Measurements from ENCODE around the gene RNASE1.

Gene RNASE1

GRCh38 chr14:20797164-20797563, 5.5 kb downstream of the RNASE1 start:
- Mint-ChIP-seq H3K9me3 (no peaks in the 10 kb centered on the region), H3K27ac (no peak overlapping the region), H3K36me3 (ENCODE audit: low read depth) (no peaks in the 10 kb centered on the region), H3K4me3 (no peak overlapping the region), H3K27me3 (no peaks in the 10 kb centered on the region), H3K4me1 (ENCODE audit: low read depth) (peaks cover 5% of the 10 kb centered on the region)
- DNase-seq = no peak

- H3K27ac Mint-ChIP-seq = no peak overlapping the region
- H3K9me3 Mint-ChIP-seq = no peaks in the 10 kb centered on the region
- H3K36me3 Mint-ChIP-seq (ENCODE audit: low read depth) = no peaks in the 10 kb centered on the region
- H3K27me3 Mint-ChIP-seq = no peaks in the 10 kb centered on the region
- H3K4me1 Mint-ChIP-seq (ENCODE audit: low read depth) = peaks cover 5% of the 10 kb centered on the region
- H3K4me3 Mint-ChIP-seq = no peak overlapping the region
- DNase-seq = no peak
Observed at GRCh38 chr14:20794644-20795369, 7.8 kb downstream of the RNASE1 start.

- Mint-ChIP-seq H3K4me1 (ENCODE audit: low read depth) (no peaks in the 10 kb centered on the region), H3K9me3 (no peaks in the 10 kb centered on the region), H3K4me3 (no peak overlapping the region), H3K27me3 (no peaks in the 10 kb centered on the region), H3K36me3 (ENCODE audit: low read depth) (no peaks in the 10 kb centered on the region), H3K27ac (no peak overlapping the region)
- DNase-seq = no peak
Observed at GRCh38 chr14:20792556-20792955, 10.1 kb downstream of the RNASE1 start.

GRCh38 chr14:20791597-20791996, 11.0 kb downstream of the RNASE1 start:
- Mint-ChIP-seq H3K9me3 (no peaks in the 10 kb centered on the region), H3K36me3 (ENCODE audit: low read depth) (no peaks in the 10 kb centered on the region), H3K4me1 (ENCODE audit: low read depth) (no peaks in the 10 kb centered on the region), H3K27ac (no peak overlapping the region), H3K4me3 (no peak overlapping the region), H3K27me3 (no peaks in the 10 kb centered on the region)
- no peak for DNase-seq

DNA sequence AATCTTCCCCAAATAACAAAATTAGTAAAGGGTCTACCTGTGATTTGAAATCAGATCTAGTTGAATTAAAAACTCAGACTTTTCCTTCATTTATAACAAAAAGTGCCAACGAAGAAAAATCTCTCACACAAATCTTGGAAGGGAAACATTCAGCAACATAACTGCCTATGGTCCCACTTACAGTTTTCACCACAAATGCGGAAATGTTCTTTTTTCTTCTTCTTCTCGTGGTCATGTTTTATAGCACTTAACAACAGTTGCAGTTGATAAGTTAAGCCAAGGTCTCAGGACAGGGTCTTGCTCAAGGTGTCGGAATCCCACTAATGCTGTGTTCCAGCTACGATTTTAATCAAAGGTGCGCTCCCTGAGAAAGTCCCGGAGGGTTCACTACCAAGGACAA, 11.5 kb downstream of the RNASE1 start:
- Mint-ChIP-seq H3K4me1 (ENCODE audit: low read depth) (no peaks in the 10 kb centered on the region), H3K4me3 (no peak overlapping the region), H3K27ac (no peak overlapping the region), H3K36me3 (ENCODE audit: low read depth) (no peaks in the 10 kb centered on the region), H3K27me3 (no peaks in the 10 kb centered on the region), H3K9me3 (no peaks in the 10 kb centered on the region)
- no peak for DNase-seq

GRCh38 chr14:20790464-20791116, 12.1 kb downstream of the RNASE1 start:
- H3K27ac Mint-ChIP-seq = no peak overlapping the region

GRCh38 chr14:20789230-20789813, 13.3 kb downstream of the RNASE1 start:
- no peak for DNase-seq
- H3K27ac Mint-ChIP-seq = no peak overlapping the region
- no peaks in the 10 kb centered on the region for H3K9me3 Mint-ChIP-seq
- no peak overlapping the region for H3K4me3 Mint-ChIP-seq
- H3K27me3 Mint-ChIP-seq = no peaks in the 10 kb centered on the region
- no peaks in the 10 kb centered on the region for H3K4me1 Mint-ChIP-seq (ENCODE audit: low read depth)
- H3K36me3 Mint-ChIP-seq (ENCODE audit: low read depth) = no peaks in the 10 kb centered on the region

More at GRCh38 chr14:20790464-20791116, 12.1 kb downstream of the RNASE1 start:
- H3K4me1 Mint-ChIP-seq (ENCODE audit: low read depth) = no peaks in the 10 kb centered on the region
- no peaks in the 10 kb centered on the region for H3K27me3 Mint-ChIP-seq
- no peaks in the 10 kb centered on the region for H3K36me3 Mint-ChIP-seq (ENCODE audit: low read depth)
- DNase-seq = no peak
- H3K9me3 Mint-ChIP-seq = no peaks in the 10 kb centered on the region
- H3K4me3 Mint-ChIP-seq = no peak overlapping the region

- Mint-ChIP-seq H3K27ac (no peak overlapping the region), H3K4me3 (no peak overlapping the region), H3K4me1 (ENCODE audit: low read depth) (peaks cover 7% of the 10 kb centered on the region), H3K27me3 (no peaks in the 10 kb centered on the region), H3K9me3 (no peaks in the 10 kb centered on the region), H3K36me3 (ENCODE audit: low read depth) (no peaks in the 10 kb centered on the region)
- no peak for DNase-seq
Observed at GRCh38 chr14:20787025-20787424, 15.6 kb downstream of the RNASE1 start.

GRCh38 chr14:20782280-20782890, 20.3 kb downstream of the RNASE1 start:
- Mint-ChIP-seq H3K27ac (peak overlapping the region; percentile 88), H3K4me1 (ENCODE audit: low read depth) (peaks cover 21% of the 10 kb centered on the region), H3K27me3 (no peaks in the 10 kb centered on the region), H3K36me3 (ENCODE audit: low read depth) (no peaks in the 10 kb centered on the region), H3K9me3 (no peaks in the 10 kb centered on the region), H3K4me3 (peak overlapping the region; percentile 59)
- DNase-seq = no peak

GRCh38 chr14:20781803-20782202, 20.8 kb downstream of the RNASE1 start:
- no peaks in the 10 kb centered on the region for H3K36me3 Mint-ChIP-seq (ENCODE audit: low read depth)
- peaks cover 21% of the 10 kb centered on the region for H3K4me1 Mint-ChIP-seq (ENCODE audit: low read depth)
- peak overlapping the region; percentile 88 for H3K27ac Mint-ChIP-seq
- no peaks in the 10 kb centered on the region for H3K27me3 Mint-ChIP-seq
- no peaks in the 10 kb centered on the region for H3K9me3 Mint-ChIP-seq
- H3K4me3 Mint-ChIP-seq = peak overlapping the region; percentile 59
- DNase-seq = peak; percentile 35

DNA sequence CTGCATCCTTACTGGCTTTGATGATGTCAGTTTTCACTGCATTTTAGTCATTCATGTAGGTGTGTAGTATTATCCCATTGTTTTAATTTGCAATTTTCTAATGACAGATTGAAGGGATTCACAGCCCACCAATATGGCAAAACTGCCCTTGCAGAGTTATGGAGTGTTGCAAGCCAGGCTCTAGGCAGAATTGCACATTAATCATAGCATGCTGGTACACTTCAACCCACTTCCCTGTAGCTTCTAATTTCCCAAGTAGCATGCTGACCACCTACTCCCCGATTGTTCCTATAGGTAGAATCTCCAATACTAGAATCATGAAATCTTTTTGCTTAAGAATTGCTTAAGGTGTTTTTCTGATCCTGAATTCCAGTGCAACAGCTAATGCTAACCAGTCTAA, 26.7 kb downstream of the RNASE1 start:
- Mint-ChIP-seq H3K27me3 (no peaks in the 10 kb centered on the region), H3K4me1 (ENCODE audit: low read depth) (peaks cover 3% of the 10 kb centered on the region), H3K4me3 (no peak overlapping the region), H3K9me3 (no peaks in the 10 kb centered on the region), H3K36me3 (ENCODE audit: low read depth) (no peaks in the 10 kb centered on the region), H3K27ac (no peak overlapping the region)
- DNase-seq = no peak

- H3K9me3 Mint-ChIP-seq = no peaks in the 10 kb centered on the region
- no peak overlapping the region for H3K4me3 Mint-ChIP-seq
- no peak overlapping the region for H3K27ac Mint-ChIP-seq
Observed at GRCh38 chr14:20775043-20775442, 27.6 kb downstream of the RNASE1 start.

GRCh38 chr14:20774258-20774824, 28.3 kb downstream of the RNASE1 start:
- no peaks in the 10 kb centered on the region for H3K27me3 Mint-ChIP-seq
- H3K36me3 Mint-ChIP-seq (ENCODE audit: low read depth) = no peaks in the 10 kb centered on the region
- no peaks in the 10 kb centered on the region for H3K4me1 Mint-ChIP-seq (ENCODE audit: low read depth)
- no peak overlapping the region for H3K4me3 Mint-ChIP-seq
- no peaks in the 10 kb centered on the region for H3K9me3 Mint-ChIP-seq
- DNase-seq = no peak
- no peak overlapping the region for H3K27ac Mint-ChIP-seq

More at GRCh38 chr14:20775043-20775442, 27.6 kb downstream of the RNASE1 start:
- Mint-ChIP-seq H3K27me3 (no peaks in the 10 kb centered on the region), H3K36me3 (ENCODE audit: low read depth) (no peaks in the 10 kb centered on the region), H3K4me1 (ENCODE audit: low read depth) (no peaks in the 10 kb centered on the region)
- no peak for DNase-seq

DNA sequence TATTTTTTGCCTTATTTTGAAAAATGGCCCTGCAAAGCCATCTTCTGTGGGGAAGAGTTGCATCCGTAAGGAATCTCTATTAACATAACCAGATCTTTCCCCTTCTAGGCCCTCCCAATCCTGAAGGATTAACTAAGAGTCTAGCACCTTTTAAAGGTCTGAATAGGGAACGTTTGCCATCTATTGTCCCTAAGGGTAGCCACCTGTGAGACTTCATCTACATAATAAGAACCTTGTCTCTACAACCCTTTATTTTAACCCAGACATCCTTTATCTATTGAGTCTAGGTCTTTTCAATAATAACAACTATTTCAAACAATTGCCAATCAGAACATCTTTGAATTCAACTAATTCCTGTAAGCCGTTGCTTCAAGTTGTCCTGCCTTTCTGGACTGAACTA, 30.0 kb downstream of the RNASE1 start:
- no peak overlapping the region for H3K4me3 Mint-ChIP-seq
- H3K27me3 Mint-ChIP-seq = no peaks in the 10 kb centered on the region
- no peak for DNase-seq
- no peaks in the 10 kb centered on the region for H3K4me1 Mint-ChIP-seq (ENCODE audit: low read depth)
- no peaks in the 10 kb centered on the region for H3K9me3 Mint-ChIP-seq
- H3K36me3 Mint-ChIP-seq (ENCODE audit: low read depth) = no peaks in the 10 kb centered on the region
- H3K27ac Mint-ChIP-seq = no peak overlapping the region

Data from activated T-cell treated with anti-CD3 and anti-CD28 coated beads, Interleukin-2, amount 50 U/mL, for 24 hours (primary cell).